NCI-H146 (cell line): Measurements from ENCODE around the gene FSTL4.
"Not testable (repeated sequence)": the region's sequence is repeated elsewhere in the genome, so short reads cannot be mapped to it uniquely, and the experiment has no call there.

ENCODE experiments used
- DNase-seq: peaks from one replicate; lab custom pipeline; 2025; lab: John Stamatoyannopoulos, UW

The FSTL4 gene

GRCh38 chr5:133552925-133553525 is 59.3 kb downstream of the FSTL4 start:
- peak; percentile 38 for DNase-seq

GRCh38 chr5:133546500-133546899 is 65.8 kb downstream of the FSTL4 start:
- no peak for DNase-seq

DNA sequence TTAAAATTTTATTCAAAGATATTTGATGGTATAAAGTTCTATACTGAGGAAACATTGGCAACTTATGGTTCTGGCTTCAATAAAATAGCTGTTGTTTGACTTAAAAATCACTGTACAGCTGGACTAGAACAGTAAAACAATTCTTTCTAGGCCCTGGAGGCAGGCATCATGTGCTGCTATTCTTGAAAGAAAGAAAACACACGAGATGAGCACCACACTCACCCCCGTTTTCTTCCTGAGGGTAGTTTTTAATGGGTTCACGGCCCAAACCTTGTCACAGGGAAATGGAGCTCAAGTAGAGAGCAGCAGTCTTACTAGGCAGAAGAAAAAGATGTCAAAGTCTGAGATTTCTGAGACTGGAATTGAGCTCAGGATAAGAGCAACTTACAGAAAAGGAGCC is 68.0 kb downstream of the FSTL4 start:
- DNase-seq = no peak

GRCh38 chr5:133539818-133540217 is 72.5 kb downstream of the FSTL4 start:
- DNase-seq = no peak

GRCh38 chr5:133538718-133539117 is 73.6 kb downstream of the FSTL4 start:
- DNase-seq = no peak

DNA sequence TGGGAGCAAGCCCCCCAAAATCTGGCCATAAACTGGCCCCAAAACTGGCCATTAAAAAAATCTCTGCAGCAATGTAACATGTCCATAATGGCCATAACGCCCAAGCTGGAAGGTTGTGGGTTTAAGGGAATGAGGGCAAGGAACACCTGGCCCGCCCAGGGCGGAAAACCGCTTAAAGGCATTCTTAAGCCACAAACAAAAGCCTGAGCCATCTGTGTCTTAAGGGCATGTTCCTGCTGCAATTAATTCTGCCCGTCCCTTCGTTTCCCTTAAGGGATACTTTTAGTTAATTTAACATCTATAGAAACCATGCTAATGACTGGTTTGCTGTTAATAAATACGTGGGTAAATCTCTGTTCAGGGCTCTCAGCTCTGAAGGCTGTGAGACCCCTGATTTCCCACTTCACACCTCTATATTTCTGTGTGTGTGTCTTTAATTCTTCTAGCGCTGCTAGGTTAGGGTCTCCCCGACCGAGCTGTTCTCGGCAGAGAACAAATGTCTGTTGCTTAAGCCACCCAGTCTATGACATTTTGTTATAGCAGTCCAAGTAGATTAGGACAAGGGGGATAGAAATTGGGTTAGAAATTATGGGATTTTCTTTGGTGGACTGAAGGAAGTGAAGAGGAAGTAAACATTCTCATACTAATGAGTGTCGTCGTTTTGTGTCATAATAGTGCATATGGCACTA is 77.0 kb downstream of the FSTL4 start:
- DNase-seq = not testable (repeated sequence)

DNA sequence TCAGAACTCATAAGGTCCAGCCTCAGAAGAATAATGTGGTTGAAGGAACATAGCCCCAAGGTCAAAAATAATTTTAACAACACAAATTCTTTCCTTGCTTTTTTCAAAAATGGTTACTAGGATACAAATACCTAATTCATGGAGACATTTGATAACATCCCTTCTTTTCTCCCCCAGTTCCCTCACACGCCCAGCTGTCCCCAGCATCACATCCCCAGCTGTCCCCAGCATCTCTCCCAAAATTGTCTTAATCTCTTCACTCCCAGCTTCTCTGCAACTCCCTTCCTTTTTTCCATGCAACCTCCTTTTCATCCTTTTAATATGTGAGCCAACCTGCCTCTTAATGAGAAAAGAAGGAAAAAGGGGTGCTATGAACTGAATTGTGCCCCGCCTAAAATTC is 77.8 kb downstream of the FSTL4 start:
- no peak for DNase-seq

- DNase-seq = no peak
These were observed 78.8 kb downstream of the FSTL4 start for GRCh38 chr5:133533541-133533940.

DNA sequence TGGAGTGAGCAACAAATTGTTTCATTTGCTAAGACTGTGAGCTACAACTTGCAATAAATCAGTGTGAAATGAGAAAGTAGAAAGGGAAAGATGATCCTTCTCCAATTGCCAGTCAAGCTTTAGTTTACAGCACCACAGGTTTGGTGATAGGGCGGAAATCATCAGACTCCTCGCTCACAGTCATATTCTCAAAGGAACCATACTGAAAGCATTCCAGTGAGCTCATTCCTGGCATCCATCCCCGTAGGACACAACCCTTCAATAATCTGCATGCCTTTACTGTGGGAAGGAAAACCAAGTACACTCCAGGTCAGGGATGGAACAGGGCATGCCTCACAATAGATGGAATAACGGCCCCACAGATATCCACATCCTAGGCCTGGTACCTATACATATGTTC is 80.7 kb downstream of the FSTL4 start:
- DNase-seq = no peak

GRCh38 chr5:133531178-133531577 is 81.2 kb downstream of the FSTL4 start:
- DNase-seq = no peak

DNA sequence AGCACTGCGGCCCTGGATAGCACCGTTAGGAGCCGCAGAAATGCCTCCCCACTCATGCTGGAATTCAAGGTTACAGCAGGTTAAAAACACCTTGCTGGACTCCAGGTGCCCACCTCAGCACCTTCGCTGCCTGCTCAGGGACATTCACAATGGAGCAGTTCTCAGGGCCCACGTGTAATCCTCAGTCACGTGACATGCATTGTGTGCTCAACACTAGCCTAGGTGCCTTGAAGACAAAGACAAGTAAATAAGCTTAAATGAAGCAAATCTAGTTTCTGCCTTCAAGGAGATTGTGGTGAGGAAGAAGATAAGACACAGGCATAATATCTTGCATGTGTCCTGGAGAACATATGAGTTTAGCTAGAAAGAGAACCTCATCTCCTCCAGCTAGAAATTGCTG is 82.1 kb downstream of the FSTL4 start:
- no peak for DNase-seq

- no peak for DNase-seq
These were observed 83.5 kb downstream of the FSTL4 start for GRCh38 chr5:133528841-133529240.

GRCh38 chr5:133527311-133527710 is 85.0 kb downstream of the FSTL4 start:
- no peak for DNase-seq

- DNase-seq = no peak
These were observed 86.0 kb downstream of the FSTL4 start for GRCh38 chr5:133526368-133526767.

DNA sequence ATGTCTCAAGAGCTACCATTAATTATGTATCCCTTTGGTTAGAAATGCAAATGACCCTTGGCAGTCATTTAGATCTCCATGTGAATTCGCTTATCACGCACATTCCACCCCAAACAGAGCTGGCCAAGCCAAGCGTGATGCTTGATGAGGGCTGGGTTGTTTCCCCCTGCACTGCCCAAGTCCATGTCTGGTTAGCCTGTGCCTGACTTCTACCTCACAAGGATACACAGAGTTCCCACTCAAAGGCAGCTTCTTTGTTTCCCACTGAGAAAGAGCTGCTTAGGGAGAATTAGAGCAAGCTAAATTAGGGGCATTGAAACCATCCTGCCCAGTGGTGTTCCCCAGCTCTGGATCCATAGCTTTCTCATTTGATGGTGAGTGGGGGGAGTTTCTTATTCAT is 87.2 kb downstream of the FSTL4 start:
- no peak for DNase-seq

- DNase-seq = no peak
These were observed 87.7 kb downstream of the FSTL4 start for GRCh38 chr5:133524666-133525065.

DNA sequence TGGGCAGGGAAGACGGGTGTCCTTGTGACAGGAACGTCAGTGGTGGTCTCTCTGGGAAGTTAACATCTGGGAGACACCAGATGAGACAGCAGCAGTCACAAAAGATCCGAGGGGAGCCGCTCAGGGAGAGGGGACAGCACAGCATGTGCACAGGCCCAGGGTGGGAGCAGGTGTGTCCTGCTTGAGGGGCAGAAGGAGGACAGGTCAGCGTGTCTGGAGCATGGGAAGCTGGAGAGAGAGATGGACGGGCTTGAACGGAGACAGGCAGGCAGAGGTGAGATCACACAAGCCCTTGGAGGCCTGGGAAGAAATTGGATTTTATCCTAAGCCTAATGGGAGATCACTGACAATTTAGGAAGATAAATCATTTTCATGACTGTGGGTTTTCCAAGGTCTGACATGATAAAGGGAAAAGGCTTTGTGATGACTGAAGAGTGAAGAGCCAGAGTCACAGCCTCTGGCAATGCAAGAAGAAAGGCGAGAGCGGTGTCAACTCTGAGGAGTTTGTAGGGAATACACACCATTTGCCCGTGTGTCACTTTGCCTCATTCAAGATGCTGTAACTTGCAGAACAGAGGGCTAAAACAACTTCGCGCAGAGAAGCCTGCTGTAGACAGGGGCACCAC is 88.3 kb downstream of the FSTL4 start:
- DNase-seq = no peak

DNA sequence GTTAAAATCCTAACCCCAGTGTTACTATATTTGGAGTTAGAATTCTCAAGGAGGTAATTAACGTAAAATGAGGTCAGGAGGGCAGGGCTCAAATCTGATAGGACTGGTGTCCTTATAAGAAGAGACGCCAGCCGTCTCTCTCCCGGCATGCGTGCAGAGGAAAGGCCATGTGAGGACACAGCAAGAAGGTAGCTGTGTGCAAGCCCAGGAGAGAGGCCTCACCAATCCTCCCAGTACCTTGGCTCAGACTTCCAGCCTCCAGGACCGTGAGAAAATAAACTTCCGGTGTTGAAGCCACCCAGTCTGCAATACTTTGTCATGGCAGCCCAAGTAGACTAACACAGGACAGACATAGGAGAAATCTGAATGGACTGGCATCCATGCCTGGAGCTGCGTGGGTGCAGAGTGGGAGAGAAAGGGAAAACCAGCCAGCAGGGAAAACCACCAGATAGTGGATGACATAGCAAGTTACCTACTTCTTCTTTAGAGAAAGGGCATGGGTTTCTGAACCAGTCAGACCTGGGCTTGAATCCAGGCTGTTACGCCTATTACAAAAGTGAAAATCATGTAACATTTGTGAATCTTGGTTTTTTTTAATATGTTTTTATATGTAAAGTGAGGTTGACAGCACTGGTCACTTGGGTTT is 89.2 kb downstream of the FSTL4 start:
- DNase-seq = no peak

DNA sequence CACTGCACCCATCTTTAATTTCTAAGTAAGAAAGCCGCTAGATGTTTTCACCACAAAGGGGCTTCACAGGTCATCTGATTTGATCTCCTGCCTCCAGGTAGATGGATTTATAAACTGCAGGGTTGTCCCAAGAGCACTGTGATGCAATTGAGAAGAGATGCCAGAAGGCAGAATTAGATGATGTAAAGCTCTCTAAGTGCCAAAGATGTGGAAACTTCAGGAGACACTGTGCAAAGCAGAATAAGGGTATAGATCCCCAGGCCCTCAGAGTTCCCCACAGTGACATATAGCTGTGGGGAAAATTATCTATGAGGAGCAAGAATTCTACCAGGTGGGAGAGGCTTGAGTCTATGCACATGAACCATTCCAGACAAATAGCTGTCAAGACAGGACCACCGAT is 90.5 kb downstream of the FSTL4 start:
- DNase-seq = no peak

DNA sequence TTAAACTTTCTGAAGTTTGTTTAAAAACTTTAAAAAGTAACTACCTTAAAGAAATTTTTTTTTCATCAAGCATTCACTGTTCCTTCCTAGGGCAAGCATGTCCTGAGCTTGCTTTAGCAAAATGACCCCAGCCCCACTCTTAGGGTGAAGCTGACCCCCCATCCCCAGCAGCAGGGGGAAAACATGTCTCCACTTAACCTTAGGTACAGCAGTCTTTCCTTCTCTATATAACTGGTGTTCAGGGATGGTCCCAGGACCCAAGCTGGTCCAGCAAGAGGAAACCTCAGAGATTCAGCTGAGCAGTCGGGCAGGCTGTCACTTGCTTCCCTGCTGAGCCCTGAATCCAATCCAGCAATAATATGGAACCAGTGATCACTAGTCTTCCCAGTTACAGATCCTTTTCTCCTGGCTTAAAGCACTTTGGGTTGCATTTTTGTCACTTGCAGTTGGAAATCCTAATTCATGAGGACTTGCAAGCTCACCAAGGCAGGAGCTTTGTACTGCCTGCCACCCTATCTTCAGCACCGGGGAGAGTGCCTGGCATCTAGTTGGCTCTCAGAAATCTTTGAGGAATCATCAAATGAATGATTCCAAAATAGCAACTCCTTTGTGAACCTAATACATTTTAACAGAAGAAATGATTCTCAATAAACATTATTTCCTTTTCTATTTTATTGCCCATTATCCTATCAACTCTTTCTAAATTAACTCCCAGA is 91.2 kb downstream of the FSTL4 start:
- no peak for DNase-seq

DNA sequence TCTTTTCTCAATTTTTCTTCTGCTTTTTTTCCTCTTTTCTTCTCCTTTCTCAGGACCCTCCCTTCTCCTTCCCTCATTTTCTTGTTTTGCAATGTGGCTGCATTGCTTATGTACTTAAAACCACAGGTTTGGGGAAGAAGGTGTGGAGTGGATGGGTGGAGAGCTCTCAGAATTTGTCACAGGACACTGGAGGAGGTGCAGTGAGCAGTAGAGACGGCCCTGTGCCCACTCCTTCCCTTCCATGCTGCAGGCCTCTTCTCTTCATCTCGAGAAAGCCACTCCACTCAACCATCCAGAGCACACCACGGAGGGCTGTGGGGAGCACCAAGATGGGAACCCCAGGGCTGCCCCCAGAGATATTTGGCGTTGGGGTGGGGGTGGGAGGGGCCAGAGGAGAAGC is 92.3 kb downstream of the FSTL4 start:
- no peak for DNase-seq

- DNase-seq = peak; percentile 21
These were observed 93.2 kb downstream of the FSTL4 start for GRCh38 chr5:133519191-133519590.
